Measurements from ENCODE around the gene VGLL4.

The VGLL4 gene

DNA sequence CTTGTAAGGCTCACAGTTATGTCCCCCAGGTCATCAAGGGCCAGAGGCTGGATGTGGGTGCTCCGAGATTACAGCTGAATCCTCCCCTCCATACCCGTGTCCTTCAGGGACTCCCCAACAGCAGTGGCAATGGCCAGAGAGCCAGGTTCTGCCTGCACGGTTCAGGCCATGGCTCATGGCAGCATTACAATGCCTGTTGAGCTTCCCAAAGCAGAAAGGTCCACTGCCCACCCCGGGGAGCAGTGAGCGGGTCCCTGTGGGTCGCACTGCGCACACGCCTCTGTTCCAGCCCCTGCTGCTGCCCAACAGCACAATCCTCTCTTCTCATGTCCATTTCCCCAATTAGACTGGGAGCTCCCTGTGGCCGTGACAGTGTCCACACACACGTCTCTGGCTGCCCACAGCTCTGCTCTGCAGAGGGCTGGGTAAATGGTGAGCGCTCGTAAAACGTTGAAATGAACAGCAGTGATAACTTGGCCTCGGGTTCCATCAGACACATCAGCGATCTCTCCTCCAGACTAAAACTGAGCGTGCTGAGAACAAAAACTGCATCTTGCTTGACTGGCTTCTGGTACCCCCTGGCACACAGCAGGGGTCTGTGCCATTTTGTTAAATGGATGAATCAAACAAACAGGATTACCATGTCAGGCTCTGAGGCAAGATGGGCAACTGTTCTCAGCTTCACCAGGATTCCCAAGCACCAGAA is 80.4 kb downstream of the VGLL4 start:
- DNase-seq: no peak

DNA sequence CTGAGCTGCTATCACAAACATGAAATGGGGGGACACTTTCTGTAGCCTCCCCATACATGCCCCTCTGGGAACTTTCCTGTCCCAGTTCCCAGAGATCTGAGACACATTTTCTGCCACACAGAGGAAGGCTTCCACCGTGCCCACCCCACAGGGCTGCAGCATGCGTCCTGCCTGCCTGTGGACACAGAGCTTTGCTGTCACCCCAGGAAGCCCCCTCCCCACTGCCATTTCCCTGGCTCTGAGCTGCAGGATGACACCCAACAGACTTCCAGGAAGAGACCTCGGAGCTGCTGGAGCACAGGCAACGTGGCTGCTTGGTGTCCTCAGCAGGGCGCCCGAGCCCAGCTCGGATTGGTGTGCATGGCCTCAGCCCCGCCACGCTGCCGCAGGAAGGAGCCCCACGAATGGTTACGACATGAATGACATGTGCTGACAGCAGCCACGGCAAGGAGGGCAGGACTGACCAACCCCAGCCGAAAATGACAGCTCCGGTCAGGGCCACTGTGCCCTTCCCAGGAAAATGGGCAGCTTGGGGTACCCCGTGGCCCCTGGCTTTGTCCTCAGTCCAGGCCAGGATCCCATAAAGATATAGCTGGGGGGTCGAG is 81.3 kb downstream of the VGLL4 start:
- no peak for DNase-seq

DNA sequence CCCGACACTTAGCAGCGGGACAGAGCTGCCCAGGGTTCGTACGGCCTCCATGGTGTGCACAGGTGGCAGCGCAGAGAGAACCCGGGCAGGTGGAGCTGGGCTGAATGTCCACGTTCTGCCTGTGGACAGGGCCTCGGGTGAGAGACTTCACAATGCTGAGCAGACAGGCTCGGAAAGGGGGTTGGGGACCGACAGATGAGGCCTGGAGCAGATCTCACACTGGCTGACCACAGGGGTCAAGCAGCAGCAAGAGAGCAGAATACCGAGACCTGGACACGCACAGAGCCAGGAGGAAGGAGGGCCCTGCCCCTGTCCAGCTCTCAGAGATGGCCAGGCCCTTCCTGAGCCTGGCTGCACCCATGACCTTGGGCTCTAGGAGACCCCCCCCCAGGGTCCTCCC is 83.0 kb downstream of the VGLL4 start:
- DNase-seq: no peak

DNA sequence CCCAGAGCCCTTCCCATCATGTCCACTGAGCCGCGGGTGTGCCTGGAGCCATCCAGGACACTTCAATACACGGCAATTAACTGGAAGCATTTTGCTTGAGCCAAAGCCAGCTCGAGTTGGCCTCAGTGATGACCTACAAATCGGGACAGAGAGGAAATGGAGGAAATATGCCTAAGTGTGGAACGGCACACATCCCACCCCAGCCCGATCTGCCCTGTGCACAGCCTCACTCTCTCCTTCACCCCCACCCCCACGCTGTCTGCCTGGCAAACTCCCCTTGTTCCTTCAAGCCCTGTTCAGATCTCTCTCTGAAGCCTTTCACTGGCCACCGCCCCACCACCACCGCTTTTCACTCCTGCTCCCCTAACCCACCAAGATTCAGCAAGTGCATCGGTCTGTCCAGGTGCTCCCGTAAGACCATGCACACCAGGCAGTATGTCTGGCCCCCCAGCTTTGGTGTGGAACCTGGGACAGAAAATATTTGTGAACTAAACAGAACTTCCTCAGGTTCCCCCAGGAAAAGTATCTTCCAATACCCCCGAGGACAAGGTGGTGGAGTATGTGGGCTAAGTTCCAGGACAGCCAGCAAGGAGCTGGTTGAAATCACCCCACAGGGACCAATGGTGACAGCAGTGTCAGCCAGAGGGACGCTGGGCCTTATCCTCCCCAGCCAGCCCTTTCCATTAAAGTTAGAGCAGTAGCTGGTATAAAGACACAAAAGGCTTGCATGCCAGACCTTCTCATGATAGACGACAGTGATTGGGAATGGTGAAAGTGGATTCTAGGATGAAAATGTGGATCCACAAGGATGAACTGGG is 83.7 kb downstream of the VGLL4 start:
- no peak for DNase-seq

DNA sequence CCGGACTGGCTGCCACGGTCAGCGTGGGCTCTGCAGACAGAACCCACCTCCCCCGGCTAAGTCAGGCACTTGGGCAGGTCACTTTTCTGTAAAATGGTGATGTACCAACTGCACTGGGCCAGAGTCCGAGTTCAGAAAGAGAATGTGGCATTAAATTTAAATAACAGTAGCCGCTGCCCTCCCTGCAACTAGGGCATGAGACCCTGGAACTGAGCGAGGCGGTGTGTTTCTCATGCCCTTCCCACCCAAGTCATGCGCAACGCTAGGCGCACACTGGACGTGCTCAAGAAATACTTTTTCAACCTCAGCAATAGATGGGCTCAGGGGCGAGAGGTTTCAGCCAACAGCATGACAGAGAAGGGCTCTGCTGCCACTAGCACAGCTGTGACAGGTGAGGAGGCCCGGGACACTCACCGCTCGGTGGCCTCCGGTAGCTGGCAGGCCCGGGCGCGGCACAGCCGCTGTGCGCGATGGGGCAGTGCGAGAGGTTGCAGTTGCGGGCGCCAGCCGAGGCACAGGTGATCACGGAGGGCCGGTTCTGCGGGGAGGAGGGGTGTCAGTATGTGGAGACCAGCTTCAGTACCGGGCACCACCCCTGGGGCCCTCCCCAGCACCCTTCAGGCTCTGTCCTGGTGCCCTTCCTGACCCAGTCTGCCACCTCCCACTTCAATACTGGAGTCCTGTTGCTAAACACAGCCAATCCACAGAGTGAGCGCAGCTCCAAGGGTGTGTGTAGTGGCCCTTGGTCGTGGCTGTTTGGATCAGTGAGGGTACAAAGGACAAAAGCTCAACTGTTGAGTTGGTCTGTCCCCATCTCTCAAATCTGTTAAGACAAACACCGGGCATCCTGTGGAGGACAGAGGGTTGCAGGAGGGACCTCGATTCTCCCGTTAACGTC is 84.5 kb downstream of the VGLL4 start:
- no peak for DNase-seq

DNA sequence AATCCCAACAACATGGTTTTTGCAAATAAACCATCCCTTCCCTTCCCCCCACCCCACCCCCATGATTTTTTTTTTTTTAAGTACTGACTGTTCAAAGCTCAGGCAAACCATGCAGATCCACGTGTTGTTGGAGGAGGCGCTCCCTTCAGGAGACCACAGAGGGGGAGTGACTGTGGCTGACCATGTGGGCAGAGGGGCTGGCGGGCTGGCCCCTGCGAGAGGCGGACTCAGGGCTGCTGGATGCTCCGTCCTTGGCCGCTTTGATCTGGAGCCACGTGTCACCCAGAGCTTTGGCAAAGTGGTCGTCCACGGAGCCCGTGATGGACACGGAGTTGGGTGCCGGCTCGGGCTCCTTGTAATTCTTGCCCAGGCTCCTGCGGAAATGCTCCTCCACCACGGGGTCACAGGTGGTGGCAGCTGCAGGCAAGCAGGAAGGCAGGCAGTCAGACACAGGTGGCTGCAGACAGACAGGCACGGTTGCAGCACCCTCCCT is 85.3 kb downstream of the VGLL4 start:
- DNase-seq: no peak

DNA sequence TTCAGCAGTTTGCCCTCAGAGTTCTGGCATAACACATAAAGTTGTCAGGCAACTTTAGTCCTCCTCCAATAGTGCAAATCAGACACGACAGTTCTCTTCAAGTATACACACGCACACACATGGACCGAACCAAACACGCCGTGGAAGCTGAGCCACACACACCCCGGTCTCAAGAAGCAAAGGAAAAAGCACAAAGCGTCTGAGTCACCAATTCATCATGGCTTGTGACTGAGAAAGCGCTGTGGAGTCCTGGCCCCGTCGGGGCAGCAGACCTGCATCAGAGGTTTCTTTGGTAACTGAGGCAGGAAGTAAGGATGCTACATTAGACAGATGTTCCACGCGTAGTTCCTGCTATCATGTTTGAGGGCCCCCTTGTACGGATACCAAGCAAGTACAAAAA is 85.7 kb downstream of the VGLL4 start:
- no peak for DNase-seq

DNA sequence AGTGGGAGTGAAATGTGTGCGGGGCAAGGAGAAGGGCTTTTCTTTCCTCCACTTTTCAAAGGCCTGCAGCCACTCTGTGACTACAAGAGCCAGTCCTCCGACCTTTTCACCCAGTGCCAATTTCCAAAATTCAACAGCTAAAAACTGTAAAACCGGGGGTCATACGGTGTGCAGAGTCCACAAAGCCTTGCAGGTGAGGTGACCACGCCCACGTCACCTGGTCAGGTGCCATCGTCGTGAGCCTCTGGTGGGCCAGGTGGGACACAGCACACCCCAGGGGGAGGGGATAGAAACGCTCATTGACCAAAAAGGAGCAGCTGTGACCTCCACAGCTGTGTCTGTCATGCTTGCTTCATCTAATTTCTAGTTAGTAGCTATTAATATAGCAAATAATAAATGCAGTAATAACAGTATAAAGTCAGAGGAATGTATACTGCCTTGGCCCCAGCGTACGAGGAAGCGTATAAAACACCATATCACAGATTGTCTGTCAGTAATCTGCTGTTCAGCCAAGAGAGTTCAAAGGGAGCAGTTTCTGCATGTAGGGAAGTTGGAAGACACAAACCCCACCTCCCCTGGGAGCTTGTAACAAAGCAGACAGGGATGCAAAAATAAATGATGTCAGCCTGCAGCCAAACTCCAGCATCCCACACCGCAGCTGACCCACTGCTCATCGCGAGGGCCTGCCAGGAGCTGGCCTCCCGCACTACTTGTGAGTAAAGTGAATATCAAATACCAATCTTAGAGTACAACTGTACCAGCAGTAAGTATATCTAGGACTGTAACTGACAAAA is 86.7 kb downstream of the VGLL4 start:
- DNase-seq: no peak

DNA sequence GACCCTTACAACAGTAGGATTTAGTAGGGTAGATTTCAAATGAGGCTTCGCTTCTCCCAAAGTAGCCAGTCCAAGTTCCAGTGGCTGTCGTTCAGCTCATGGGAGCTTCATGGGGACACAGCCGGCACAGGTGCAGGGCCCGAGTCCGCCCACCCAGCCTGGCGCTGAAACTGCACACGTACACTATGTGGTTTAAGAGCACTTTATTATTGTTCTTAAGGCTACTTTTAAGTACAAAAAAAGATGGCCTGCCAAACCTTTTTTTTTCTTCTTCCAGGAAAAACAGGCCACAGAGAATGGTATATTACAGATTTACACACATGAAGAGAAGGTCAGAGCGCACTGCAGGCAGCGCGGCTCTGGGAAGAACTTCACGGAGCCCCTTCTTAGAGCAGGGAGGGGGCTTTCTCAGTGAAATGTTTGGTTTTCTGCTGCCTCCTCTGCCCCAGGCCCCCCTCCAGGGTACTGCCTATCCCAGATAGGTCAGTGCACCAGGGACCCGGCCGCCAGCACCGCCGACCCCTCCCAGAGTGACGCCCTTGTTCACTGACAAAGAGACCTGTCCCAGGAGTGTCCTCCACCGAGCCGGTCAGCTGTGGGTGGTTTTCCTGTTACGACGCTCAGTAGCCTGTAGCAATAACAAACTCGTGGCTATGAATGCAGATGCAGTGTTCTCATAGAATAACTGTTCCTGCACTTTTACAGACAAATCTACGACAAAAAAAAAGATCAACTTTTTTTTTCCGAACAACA is 87.7 kb downstream of the VGLL4 start:
- DNase-seq: no peak

DNA sequence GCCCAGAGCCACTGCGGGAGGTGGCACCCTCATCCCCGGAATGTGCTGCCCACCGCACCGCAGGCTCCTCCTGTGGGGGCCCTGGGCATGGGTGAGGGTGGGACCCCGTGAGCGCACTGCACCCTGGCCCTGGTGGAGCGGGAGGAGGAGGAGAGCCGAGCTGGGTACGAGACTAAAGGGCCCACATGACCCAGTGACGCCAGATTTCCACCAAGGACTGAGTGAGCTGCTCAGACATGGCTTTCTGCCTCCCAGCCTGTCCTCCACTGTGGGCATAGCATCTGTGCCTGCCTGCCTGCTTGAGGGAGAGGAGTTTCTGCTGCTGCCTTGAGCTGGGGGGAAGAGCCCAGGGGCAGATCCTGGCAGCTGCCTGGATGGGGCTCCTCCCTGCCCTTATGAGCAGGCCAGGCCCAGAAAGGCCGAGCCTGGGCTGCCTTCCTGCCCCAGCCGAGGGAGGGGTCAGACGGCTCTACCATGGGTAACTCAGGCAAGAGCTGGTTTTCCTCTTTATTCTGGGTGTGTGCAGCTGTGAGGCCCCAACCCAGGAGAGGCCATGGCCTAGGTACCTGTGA is 88.4 kb downstream of the VGLL4 start:
- DNase-seq: no peak

DNA sequence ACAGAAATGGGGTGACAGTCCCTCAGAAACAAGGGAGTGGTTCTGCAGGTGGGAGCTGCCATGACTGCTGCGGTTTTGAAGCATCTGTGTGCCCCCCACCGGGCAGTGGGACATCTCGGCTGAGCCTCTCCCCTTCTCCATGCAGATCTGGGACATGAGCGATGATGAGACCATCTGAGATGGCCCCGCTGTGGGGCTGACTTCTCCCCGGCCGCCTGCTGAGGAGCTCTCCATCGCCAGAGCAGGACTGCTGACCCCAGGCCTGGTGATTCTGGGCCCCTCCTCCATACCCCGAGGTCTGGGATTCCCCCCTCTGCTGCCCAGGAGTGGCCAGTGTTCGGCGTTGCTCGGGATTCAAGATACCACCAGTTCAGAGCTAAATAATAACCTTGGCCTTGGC is 89.0 kb downstream of the VGLL4 start:
- DNase-seq: no peak

DNA sequence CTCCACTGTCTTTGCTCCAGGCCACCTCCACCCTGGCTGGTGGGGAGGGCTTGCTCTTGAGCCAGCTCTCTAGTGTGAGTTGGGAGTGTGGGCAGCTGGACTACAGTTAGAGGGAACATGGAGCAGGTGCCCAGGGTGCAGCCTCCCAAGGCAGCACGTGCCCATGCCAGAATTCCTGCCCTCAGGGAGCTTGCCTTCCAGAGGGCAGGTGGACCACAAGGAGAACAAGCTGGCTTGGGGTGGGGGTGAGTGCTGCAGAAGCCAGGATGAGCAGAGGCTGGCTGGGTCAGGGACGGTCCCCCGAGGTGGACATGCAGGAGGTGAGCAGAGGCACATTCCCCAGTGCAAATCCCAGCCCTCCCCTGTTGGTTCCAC is 89.5 kb downstream of the VGLL4 start:
- no peak for DNase-seq

DNA sequence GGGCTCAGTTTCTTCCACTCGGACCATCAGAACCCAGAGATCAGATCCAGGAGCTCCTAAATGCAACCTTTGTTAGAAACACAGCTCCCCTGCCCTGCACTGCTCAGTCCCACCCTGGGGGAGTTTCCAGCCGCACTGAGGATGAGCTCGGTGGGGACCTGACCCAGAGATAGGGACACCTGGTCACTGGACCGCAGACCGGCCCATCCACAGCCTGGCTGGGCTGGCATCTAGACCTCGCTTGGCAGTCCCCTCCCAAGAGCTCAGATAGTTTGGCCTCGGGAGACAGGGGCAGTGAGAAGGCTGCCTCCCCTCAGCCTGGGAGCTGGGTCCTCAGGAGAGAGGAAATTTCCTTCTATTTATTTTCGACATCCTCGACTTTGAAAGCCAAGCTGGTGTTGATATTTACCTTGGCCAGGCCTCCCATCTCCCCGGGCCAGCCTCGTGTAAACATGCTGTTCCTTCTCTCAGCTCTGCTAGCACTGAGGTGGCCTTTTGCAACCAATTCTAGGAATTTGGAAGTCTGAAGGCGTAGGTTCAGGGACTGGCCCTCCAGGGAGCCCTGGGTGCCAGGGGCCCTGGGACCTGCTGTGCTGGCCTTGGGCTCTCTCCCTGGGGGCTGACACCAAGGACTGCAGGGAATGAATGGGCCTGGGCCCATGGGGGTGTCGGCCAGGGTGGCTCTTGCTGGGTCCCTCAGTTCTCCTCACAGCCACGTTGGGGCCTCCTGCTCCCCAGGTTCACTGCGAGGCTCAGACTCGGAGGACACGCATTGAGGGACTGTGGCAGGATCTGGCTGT is 90.1 kb downstream of the VGLL4 start:
- no peak for DNase-seq

DNA sequence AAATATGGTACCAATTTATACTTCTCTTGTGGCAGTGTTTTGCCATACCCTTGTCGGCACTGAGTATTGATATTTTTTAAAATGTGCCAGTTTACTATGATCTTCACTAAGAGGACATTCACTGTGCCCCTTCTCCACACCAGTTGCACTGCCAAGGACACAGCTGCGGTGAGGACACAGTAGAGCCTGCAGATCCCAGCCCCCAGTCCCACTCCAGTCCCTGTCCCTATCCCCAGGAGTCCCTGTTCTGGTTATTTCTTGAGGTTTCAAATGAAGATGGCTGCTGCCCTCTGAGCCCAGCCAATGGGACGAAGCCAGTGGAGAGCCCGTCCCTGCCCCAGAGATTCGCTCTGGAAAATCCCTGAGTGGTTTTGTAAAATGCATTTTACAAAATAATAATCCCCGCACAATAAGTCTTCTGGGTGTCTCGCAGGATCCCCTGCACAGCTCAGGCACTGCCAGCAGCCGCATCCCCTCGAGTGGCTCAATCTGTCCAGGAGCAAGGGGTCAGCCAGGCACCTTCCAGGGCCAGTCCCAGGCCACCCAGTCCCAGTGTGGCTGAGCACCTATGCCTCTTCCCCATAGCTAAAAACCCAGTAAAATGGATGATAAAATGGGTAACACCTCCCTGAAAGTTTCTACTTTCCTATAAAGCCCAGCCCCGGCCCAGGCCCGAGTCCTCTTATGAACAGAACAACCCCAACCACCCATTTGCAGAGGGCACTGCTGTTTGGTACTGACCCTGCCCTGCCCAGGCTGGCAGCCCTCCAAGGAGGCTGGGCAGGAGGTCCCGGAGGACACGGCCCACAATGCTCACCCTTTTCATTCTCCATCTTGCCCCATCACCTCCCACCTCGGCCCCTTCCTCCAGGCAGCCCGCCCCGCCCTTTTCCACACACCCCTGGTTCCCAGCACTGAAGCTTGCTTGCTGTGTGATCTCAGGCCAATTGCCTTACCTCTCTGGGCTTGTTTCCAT is 91.1 kb downstream of the VGLL4 start:
- DNase-seq: no peak

DNA sequence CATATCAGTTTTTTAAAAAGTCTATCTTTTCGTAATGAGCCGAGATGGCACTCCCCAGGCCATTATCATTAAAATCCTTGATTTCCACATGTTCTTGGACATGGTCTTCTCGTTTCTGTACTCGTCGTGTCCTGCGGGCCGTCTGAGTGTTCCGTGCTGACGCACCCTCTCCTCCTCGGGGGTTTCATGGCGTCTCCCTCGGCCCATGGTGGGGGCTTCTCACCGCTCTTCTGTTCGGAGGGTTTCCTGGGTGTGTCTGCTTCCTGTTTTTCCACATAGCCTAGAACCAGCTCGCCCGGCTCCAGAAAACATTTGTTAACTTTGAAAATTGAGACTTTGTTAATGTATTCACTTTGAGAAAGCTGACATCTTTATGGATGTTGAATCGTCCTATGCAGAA is 92.7 kb downstream of the VGLL4 start:
- no peak for DNase-seq

DNA sequence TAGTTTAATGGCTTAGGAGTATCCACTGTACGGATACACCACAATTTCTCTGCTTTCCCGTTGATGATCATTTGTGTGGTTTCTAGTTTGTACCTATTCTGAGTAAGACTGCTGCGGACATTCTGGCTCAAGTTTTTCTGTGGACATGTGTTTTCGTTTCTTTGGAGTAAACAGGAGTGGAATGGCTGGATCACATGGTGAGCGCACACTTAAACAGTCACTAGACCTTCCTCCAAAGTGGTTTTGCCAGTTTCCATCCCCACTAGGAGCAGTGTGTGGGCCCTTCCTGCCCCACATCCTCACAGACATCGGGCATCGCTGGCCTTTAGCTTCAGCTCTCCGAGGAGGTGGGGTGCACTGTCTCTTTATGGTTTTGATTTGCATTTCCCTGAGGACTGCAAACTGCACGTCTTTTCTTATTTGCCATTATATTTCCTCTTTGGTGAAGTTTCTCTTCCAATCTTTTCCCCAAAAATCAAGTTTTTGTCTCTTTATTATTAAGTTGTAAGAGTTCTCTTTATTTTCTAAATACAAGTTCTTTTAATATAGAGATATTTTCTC is 94.1 kb downstream of the VGLL4 start:
- no peak for DNase-seq

DNA sequence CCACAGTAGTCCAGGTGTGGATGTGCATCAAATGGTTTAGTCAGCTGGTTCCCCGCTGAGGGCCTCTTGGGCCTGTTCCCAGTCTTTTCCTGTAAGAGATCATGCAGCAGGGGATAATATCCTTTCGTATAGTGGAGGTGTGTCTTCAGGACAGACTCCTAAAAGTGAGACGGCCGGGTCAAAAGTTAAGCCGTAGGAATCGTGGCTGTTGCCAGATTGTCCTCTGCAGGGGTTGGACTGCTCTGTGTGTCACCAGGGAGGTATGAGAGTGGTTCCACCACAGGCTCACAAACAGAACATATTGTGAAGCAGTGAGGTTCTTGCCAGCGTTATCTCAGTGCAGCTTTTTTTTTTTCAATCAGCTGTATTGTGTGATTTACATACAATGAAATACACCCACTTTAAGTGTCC is 95.0 kb downstream of the VGLL4 start:
- DNase-seq: no peak

DNA sequence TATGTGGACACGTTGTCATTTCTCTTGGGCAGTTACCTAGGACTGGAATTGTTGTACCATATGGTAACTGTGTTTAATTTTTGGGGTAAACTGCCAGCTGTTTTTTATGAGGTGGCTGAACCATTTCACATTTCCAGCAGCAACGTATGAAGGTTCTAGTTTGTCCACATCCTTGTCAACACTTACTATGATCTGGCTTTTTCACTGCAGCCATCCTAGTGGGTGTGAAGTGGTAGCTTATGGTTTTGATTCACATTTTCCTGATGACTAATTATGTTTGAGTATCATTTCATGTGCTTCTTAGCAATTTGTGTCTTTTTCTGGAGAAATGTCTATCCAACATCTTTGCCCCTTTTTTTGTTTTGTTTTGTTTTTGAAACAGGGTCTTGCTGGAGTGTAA is 96.2 kb downstream of the VGLL4 start:
- DNase-seq: no peak

All from NCI-H748 treated with DMSO at 0.1 percent for 48 hours (cell line).